Hematopoietic multipotent progenitor cell treated with erythropoietin and hydrocortisone succinate and interleukin-3 and kit ligand, for 4 days (in vitro differentiated cells): Measurements from ENCODE around the gene SMPD2.
A peak's percentile ranks its signal among the peaks of the same experiment; 100 is the strongest.

Experiments used
- DNase-seq: peaks from one replicate; pipeline ENCODE4 v3.0.0-alpha.2; 2015

Gene SMPD2, protein sequence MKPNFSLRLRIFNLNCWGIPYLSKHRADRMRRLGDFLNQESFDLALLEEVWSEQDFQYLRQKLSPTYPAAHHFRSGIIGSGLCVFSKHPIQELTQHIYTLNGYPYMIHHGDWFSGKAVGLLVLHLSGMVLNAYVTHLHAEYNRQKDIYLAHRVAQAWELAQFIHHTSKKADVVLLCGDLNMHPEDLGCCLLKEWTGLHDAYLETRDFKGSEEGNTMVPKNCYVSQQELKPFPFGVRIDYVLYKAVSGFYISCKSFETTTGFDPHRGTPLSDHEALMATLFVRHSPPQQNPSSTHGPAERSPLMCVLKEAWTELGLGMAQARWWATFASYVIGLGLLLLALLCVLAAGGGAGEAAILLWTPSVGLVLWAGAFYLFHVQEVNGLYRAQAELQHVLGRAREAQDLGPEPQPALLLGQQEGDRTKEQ

GRCh38 chr6:109440331-109441068, at the start of gene SMPD2, which contains the start of gene PPIL6:
TSS of gene SMPD2 (plus strand) at chr6:109440724. CDS start at chr6:109441122, 398 bp downstream.
TSS of gene PPIL6 (minus strand) at chr6:109440628. CDS start at chr6:109440590, 38 bp downstream.
- peak; percentile 95 for DNase-seq

- no peak for DNase-seq
Observed at GRCh38 chr6:109393157-109393885, 47.2 kb upstream of the SMPD2 start.

- DNase-seq, result no peak
Observed at GRCh38 chr6:109393886-109394281, 46.6 kb upstream of the SMPD2 start.

GRCh38 chr6:109396046-109396718, 44.3 kb upstream of the SMPD2 start:
- DNase-seq, result no peak

DNA sequence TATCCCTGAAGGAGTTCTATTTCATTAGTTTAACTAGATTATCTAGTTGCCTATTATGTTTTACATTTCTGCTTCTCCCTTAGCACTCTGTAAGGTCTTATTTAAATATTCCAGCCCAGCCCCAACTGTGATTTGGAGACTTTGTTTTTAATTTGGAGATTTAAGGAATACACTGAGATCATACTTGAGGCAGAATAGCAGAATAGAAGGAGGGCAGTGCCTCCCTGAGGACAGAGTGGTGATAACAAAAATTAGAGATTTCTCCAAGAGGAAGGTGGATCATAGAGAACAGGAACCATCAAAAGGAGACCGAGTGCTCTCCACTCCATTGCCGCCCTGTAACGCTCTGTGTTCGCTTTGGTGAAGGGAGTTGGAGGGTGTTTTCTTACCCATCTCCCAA, 43.5 kb upstream of the SMPD2 start:
- DNase-seq, result peak; percentile 60

GRCh38 chr6:109406196-109406595, 34.3 kb upstream of the SMPD2 start:
- no peak for DNase-seq

- DNase-seq, result no peak
Observed at GRCh38 chr6:109411034-109411433, 29.5 kb upstream of the SMPD2 start.

DNA sequence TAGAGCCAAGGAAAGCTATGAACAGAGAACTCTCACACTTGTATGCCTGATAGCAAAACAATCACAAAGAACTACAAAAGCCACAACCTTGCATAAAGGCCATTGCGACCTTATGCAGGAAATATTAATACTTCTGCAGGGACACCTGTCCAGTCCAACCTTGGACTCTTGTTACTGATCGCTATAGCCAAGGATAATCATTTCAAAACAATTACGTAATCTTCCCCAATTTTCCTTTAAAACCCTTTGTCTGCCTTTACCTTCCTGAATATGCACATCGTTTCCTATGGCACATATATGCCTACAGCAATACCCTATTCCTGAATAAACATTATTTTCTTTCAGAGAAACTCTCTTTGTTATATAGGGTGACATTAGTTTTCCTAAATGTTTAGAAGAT, 22.9 kb upstream of the SMPD2 start:
- DNase-seq, result no peak

DNA sequence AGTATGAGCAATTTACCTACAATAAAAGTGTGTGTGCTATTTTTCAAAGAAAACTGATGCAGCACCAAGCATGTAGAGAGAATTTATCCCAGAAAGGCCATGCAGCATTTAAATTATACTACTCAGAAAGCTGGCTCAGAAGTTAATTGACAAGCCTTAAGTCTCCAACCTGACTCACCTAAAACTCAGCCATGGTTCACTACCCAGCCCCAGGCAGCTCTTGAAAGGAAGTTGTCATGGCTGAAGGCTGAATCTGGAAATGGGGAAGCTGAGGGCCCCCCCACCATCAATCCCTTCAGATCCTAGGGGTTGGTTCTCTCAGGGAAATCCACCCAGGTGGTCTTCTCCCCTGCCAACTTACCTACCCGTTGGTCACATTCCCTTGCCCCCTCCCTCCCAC, 19.8 kb upstream of the SMPD2 start:
- no peak for DNase-seq

- no peak for DNase-seq
Observed at GRCh38 chr6:109421184-109421583, 19.3 kb upstream of the SMPD2 start.

DNA sequence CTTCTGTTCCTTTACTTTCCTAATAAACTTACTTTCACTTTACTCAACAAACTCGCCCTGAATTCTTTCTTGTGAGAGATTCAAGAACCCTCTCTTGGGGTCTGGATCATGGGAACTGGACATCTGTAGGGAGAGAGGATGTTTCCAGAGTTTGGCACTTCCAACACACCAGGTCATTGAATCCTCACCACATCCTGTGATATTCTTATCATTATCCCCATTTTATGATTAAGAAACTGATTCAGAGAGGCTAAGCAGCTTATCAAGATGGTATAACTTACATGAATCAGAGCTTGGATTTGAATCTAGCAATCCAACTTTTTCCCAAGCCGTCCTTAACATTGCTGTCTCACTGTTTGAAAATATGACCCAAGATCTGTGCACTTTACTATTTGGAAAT, 15.6 kb upstream of the SMPD2 start:
- no peak for DNase-seq

GRCh38 chr6:109428889-109429477, 11.5 kb upstream of the SMPD2 start:
- no peak for DNase-seq

DNA sequence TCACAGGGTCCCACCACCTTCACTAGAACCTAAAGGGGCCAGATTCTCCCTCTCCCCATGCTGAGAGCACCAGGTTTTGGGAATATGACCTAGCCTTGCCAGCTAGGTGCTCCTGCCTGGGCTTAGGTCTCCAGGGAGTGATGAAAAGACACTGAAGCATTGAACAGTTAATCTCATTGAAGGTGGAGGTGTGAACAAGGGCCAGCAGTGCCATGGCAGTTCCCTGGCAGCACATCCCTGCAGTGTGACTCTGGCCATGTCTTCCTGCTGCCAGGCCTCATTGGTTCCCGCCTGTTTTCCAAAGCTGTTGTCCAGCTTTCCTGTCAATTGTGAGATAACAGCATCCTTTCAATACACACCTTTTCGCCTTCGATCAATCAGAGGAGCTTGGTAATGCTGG, 11.0 kb upstream of the SMPD2 start:
- no peak for DNase-seq

DNA sequence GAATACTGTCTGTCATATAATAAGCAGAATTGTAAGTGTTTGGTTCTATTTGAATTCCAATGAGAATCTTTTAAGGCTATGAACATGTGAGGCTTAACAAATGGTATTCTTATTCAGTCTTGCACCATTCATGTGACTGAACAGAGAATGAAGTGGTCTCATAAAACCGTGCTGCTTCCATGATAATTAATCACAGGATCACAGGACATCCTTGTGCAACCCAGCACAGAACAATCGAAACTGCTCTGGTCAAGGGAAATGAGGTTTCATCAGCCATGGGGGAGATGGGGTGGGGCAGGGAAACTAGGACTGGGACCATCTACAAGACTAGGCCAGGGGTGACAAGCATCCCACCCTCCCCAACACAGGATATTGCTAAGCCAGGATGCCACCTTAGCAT, 6.1 kb upstream of the SMPD2 start:
- no peak for DNase-seq

DNA sequence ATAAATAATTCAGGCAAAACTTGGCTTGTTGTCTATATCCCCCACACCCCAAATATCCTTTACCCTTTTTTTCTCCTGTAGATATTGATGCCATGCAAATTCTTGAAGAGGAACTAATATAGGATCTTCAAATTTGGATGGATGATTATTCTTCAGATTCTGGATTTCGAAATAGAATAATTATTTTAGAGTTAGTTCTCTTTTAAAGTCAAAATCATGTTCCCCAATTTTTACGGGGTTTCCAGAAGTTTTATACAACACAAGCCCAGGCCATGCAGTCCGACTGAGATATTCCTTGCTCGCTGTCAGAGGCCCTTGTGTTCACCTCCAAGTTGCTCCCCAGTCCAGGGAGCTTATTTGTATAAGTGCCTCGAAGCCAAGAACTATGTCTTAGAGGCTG, 4.5 kb upstream of the SMPD2 start:
- DNase-seq, result no peak

DNA sequence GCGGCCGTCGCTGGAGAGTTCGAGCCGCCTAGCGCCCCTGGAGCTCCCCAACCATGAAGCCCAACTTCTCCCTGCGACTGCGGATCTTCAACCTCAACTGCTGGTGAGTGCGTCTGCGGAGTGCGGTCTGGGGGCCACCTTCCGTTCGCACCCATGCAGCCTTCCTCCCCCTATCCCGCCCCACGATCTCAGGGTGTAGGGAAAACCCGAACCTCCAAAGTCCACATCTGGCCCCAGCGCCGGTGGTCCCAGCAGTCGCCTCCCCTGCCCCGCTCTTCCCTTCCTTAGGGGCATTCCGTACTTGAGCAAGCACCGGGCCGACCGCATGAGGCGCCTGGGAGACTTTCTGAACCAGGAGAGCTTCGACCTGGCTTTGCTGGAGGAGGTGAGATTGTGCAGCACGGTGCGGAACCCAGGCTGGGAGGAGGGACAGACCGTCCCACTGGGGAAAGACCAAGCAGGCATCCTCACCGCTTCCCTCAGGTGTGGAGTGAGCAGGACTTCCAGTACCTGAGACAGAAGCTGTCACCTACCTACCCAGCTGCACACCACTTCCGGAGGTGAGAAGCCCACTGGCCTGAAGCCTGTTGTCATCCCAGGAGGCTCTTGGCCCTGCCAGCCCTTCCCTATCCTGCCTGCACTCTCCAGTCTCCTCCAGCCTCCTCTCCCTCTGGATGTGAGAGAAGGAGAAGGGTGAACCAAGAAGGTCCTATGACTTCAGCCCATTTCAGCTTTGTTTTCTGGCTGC, 719 bp downstream of the SMPD2 start:
- DNase-seq, result peak; percentile 78

GRCh38 chr6:109442393-109442924, 1.9 kb downstream of the SMPD2 start:
- no peak for DNase-seq

DNA sequence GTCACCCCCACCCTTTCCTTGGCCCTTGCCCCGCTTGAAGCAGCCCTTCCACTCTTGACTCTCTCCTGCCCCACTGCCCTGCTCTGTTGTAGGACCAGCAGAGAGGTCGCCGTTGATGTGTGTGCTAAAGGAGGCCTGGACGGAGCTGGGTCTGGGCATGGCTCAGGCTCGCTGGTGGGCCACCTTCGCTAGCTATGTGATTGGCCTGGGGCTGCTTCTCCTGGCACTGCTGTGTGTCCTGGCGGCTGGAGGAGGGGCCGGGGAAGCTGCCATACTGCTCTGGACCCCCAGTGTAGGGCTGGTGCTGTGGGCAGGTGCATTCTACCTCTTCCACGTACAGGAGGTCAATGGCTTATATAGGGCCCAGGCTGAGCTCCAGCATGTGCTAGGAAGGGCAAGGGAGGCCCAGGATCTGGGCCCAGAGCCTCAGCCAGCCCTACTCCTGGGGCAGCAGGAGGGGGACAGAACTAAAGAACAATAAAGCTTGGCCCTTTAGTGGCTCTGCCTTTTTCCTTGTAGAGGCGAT, 3.0 kb downstream of the SMPD2 start:
- no peak for DNase-seq

DNA sequence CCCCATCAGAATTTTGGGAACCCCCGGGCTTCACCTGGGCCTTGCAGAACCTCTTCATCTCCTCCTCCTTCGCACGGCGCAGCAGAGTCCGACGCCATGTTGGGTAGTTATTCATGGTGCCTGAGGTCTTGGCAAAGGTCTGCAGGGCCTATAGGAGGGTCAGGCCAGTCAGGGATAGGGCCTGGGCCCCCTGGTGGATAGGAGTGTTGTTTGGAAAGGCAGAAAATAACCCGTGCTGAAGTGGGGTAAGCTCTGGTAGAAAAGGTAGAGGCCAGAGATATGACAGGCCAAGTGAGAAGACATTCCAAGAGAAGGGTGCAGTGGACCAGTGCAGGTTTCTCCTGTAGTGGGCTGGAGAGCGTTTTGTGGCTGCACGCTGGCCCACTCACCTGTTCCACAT, 4.9 kb downstream of the SMPD2 start:
- DNase-seq, result peak; percentile 44

GRCh38 chr6:109446072-109446471, 5.5 kb downstream of the SMPD2 start:
- DNase-seq, result no peak

GRCh38 chr6:109446541-109446940, 6.0 kb downstream of the SMPD2 start:
- DNase-seq, result no peak
